ENCODE data around the gene GNAQ.

GNAQ gene

DNA sequence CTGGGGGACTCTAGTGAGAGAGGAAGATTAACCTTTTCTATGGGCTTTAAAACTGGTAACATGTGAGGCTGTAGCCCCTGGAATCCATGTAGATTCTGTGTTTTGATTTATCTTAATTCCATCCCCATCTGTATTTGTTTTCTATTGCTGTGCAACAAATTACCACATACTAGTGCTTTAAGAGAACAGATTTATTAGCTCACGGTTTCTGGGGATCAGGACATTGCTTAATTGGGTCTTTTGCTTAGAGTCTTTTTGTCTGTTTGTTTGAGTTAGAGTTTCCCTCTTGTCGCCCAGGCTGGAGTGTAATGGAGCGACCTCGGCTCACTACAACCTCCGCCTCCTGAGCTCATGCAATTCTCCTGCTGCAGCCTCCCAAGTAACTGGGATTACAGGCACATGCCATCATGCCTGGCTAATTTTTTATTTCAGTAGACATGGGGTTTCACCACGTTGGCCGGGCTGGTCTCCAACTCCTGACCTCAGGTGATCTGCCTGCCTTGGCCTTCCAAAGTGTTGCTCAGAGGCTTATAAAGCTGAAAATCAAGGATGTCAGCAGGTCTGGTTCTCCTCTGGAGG lies 353.6 kb downstream of the GNAQ start:
- no peak for DNase-seq

DNA sequence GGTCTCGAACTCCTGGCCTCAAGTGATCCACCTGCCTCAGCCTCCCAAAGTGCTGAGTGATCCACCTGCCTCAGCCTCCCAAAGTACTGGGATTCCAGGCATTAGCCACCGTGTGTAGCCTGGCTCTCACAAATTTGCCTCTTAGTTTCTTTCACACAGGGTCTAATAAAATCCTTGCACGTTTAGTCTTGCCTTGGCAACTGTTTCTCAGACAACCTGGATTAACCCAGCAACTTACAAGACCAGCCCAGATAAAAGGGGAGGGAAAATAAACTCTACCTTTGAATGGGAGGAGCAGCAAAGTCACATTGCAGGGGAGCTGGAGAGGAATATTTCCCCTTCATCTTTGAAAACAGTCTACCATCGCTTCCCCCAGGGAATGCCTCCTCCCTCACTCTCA lies 354.2 kb downstream of the GNAQ start:
- no peak for DNase-seq

- DNase-seq = no peak
These were observed 357.4 kb downstream of the GNAQ start for GRCh38 chr9:77673941-77674791.

GRCh38 chr9:77672183-77672582 lies 359.4 kb downstream of the GNAQ start:
- DNase-seq = no peak

DNA sequence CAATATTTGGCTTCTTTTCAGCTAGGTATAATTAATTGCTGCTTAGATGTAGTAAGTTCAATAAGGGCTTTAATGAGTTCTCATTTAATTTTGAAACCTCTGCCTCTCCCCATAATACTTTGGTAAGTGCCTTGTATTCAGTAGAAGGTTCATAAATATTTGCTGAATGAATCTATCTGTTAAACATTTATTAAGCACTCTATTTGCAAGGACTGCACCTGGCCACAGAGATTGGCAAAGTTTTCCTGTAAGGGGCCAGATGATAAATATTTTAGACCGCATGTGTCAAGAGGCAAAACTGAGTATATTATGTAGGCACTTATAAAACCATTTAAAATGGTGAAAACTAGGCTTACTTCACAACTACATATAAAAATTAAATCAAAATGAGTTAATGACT lies 364.5 kb downstream of the GNAQ start:
- DNase-seq = no peak
